ENCODE measurements around the gene MMS22L. TPM values are rescaled to one million over a fixed set of nuclear protein-coding genes. Genes with fewer than 3 reads are reported as not detected.

MMS22L gene
- total and polyA plus RNA-seq, 3 donors from 2014 or later: 17.1 to 23.7 (median 21.6) TPM

DNA sequence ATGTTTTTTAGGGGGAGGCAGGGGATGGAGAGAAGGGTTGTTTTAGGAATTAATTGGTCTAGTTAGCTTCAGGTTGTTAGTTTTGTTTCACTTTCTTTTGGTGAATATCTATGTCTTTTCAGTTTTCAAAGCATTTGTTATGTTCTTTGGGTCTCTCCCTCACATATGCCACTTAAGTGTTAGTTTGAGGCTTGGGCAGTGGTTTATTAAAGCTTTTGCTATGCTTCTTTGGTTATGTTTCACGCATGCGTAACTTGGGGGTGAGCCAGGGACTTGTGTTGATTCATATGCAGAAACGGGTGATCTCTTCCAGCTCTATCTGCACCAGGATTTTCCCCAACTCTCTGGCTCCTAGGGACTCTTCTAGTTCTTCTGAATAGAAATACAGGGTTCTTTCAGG is 11.4 kb upstream of the MMS22L start:
- WGBS, 2 donors: 71 to 80% methylated on average over 3 of the region's 3 CpGs
- Histone ChIP-seq H3K9me3 (no peaks in the 10 kb centered on the region), H3K27me3 (no peaks in the 10 kb centered on the region), H3K4me3 (no peak overlapping the region), H3K36me3 (ENCODE audit: low read depth, missing control alignments) (no peaks in the 10 kb centered on the region), H3K27ac (no peak overlapping the region), H3K4me1 (no peaks in the 10 kb centered on the region)
- TF ChIP-seq, protein P1, sequence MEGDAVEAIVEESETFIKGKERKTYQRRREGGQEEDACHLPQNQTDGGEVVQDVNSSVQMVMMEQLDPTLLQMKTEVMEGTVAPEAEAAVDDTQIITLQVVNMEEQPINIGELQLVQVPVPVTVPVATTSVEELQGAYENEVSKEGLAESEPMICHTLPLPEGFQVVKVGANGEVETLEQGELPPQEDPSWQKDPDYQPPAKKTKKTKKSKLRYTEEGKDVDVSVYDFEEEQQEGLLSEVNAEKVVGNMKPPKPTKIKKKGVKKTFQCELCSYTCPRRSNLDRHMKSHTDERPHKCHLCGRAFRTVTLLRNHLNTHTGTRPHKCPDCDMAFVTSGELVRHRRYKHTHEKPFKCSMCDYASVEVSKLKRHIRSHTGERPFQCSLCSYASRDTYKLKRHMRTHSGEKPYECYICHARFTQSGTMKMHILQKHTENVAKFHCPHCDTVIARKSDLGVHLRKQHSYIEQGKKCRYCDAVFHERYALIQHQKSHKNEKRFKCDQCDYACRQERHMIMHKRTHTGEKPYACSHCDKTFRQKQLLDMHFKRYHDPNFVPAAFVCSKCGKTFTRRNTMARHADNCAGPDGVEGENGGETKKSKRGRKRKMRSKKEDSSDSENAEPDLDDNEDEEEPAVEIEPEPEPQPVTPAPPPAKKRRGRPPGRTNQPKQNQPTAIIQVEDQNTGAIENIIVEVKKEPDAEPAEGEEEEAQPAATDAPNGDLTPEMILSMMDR (IDR thresholded peaks at IDR 0.05): no peak
- TF ChIP-seq POLR2A (IDR thresholded peaks at IDR 0.05): no peak
- no peak for DNase-seq
- intact Hi-C loops (cut with DNase I; ENCODE audit: low total_unique reads): no loop called here

DNA sequence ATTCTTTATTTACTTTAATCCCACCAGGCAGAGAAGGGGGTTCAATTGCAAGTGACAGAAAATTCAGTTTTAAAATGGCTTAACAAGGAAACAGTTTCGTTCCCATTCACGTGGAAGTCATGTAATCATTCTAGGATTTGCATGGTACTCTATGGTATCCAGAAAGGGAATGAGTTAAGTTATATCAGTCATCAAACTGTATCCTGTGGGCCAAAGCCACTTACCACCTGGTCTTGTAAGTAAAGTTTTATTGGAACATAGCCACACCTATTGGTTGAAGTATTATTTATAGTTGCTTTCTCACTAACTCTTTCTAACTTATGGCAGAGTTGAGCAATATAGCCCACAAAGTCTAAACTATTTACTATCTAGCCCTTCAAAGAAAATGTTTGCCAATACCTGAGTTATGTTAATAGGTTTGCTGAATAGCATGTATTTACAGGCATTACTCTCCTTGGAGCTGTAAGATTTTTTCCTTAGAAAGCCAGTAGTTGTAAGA is 10.2 kb upstream of the MMS22L start:
- Histone ChIP-seq H3K4me1 (no peaks in the 10 kb centered on the region), H3K9me3 (no peaks in the 10 kb centered on the region), H3K27ac (no peak overlapping the region), H3K36me3 (ENCODE audit: low read depth, missing control alignments) (no peaks in the 10 kb centered on the region), H3K4me3 (no peak overlapping the region), H3K27me3 (no peaks in the 10 kb centered on the region)
- no peak for TF ChIP-seq POLR2A (IDR thresholded peaks at IDR 0.05)
- TF ChIP-seq, protein P1 (IDR thresholded peaks at IDR 0.05): no peak
- no peak for DNase-seq
- intact Hi-C loops (cut with DNase I; ENCODE audit: low total_unique reads): no loop called here
- 92 to 94% methylated on average over 2 of the region's 2 CpGs for WGBS, 2 donors

DNA sequence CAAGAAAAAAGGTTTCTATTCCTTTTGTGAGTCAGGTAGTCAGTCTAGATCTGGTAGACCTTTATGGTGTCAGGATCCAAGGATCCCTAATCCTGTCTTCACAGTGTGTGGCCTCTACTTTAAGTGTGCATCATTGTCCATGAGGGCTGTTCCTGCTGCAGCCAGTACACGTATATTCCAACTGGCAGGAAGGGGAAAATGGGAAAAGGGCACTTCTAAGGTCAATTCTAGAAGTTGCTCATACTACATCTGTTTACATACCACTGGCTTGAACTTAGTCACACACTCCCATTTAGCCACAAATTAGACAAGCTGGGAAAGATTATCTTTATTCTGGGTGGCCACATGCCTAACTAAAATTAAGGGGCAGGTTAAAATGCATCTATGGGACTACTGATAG is 9.7 kb upstream of the MMS22L start:
- Histone ChIP-seq H3K4me1 (no peaks in the 10 kb centered on the region), H3K4me3 (no peak overlapping the region), H3K9me3 (no peaks in the 10 kb centered on the region), H3K27me3 (no peaks in the 10 kb centered on the region), H3K36me3 (ENCODE audit: low read depth, missing control alignments) (no peaks in the 10 kb centered on the region), H3K27ac (no peak overlapping the region)
- WGBS, 2 donors: 46 to 50% methylated on average over 1 of the region's 1 CpG
- intact Hi-C loops (cut with DNase I; ENCODE audit: low total_unique reads): no loop called here
- DNase-seq: no peak
- TF ChIP-seq, protein P1 (IDR thresholded peaks at IDR 0.05): no peak
- TF ChIP-seq POLR2A (IDR thresholded peaks at IDR 0.05): no peak

DNA sequence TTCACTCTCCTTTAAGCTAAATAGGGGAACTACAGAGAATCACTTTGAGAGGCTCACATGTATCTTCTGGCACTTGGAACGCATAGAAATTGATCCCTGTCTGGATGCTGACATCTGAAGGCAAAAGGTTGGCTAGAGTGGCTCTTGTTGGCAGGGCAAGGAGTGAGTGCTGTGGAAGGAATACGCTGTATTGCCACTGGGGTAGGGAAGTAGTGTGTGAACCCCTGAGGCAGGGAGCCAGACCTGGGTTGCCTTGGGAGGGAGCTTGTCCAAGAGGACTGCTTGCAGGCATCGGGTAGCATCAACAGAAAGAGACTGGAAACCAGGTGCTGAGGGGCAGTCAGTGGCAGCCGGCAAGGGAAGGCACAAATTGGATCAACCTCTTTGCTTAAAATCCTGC is 8.9 kb upstream of the MMS22L start:
- H3K4me3 ChIP-seq: no peak overlapping the region
- TF ChIP-seq, protein P1 (IDR thresholded peaks at IDR 0.05): no peak
- TF ChIP-seq POLR2A (IDR thresholded peaks at IDR 0.05): no peak
- intact Hi-C loops (cut with DNase I; ENCODE audit: low total_unique reads): no loop called here
- DNase-seq: no peak
- H3K27me3 ChIP-seq: no peaks in the 10 kb centered on the region
- H3K4me1 ChIP-seq: no peaks in the 10 kb centered on the region
- no peaks in the 10 kb centered on the region for H3K36me3 ChIP-seq (ENCODE audit: low read depth, missing control alignments)
- WGBS, 2 donors: 85 to 89% methylated on average over 4 of the region's 4 CpGs
- no peak overlapping the region for H3K27ac ChIP-seq
- H3K9me3 ChIP-seq: no peaks in the 10 kb centered on the region

DNA sequence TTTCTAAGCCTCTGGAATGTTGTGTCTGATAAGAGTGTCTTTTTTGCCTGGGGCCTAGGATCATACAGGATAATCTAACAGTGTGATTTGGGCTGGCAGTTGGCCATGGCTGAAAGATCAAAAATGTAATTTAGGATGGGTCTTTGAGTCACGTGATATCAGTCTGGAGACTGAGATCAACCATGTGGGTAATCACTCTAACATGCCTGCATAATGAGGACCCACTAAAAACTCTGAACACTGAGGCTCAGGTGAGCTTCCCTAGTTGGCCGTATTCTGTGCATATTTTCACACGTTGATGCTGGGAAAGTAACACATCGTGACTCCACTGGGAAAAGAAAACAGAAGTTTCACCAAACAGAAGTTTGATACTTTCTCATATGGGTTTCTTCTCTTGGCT is 6.3 kb upstream of the MMS22L start:
- intact Hi-C loops (cut with DNase I; ENCODE audit: low total_unique reads): no loop called here
- Histone ChIP-seq H3K4me3 (no peak overlapping the region), H3K27ac (no peak overlapping the region), H3K27me3 (no peaks in the 10 kb centered on the region), H3K9me3 (no peaks in the 10 kb centered on the region), H3K36me3 (ENCODE audit: low read depth, missing control alignments) (no peaks in the 10 kb centered on the region), H3K4me1 (no peaks in the 10 kb centered on the region)
- no peak for DNase-seq
- no peak for TF ChIP-seq POLR2A (IDR thresholded peaks at IDR 0.05)
- 88 to 94% methylated on average over 4 of the region's 4 CpGs for WGBS, 2 donors
